Epithelial cell of proximal tubule (primary cell): ENCODE measurements around the gene NFATC2IP. TPM values are rescaled to one million over a fixed set of nuclear protein-coding genes. Genes with fewer than 3 reads are reported as not detected.
"Not testable (repeated sequence)": the region's sequence is repeated elsewhere in the genome, so short reads cannot be mapped to it uniquely, and the experiment has no call there.

Experiments used
- DNase-seq: peaks from one replicate; pipeline ENCODE4 v3.0.0-alpha.2; 2011; ENCODE audit warnings: low read depth
- H3K4me3 ChIP-seq: 2 replicates; pipeline ENCODE4 v1.5.1; 2011; ENCODE audit warnings: low read depth, mild to moderate bottlenecking, low read length
- total RNA-seq: library from RNA; depleted of rRNA; stranded (reverse); fragments of >200 nt; gene quantifications from 2 replicates; pipeline ENCODE4 v1.2.3, GENCODE V29; 2015
- TF ChIP-seq, protein P1 (sequence below): conservative IDR thresholded peaks from 2 replicates; pipeline ENCODE4 v1.5.1; 2012; ENCODE audit warnings: low read depth, mild to moderate bottlenecking, low read length

The NFATC2IP gene
- total RNA-seq, 1 donor from 2014 or later: 35.1 TPM

GRCh38 chr16:28933171-28933570 lies 17.6 kb upstream of the NFATC2IP start:
- TF ChIP-seq, protein P1, sequence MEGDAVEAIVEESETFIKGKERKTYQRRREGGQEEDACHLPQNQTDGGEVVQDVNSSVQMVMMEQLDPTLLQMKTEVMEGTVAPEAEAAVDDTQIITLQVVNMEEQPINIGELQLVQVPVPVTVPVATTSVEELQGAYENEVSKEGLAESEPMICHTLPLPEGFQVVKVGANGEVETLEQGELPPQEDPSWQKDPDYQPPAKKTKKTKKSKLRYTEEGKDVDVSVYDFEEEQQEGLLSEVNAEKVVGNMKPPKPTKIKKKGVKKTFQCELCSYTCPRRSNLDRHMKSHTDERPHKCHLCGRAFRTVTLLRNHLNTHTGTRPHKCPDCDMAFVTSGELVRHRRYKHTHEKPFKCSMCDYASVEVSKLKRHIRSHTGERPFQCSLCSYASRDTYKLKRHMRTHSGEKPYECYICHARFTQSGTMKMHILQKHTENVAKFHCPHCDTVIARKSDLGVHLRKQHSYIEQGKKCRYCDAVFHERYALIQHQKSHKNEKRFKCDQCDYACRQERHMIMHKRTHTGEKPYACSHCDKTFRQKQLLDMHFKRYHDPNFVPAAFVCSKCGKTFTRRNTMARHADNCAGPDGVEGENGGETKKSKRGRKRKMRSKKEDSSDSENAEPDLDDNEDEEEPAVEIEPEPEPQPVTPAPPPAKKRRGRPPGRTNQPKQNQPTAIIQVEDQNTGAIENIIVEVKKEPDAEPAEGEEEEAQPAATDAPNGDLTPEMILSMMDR: no peak

GRCh38 chr16:28935346-28935745 lies 15.4 kb upstream of the NFATC2IP start:
- TF ChIP-seq, protein P1: no peak
- no peak overlapping the region for H3K4me3 ChIP-seq

More at GRCh38 chr16:28933171-28933570, 17.6 kb upstream of the NFATC2IP start:
- DNase-seq: no peak
- H3K4me3 ChIP-seq: no peak overlapping the region

DNA sequence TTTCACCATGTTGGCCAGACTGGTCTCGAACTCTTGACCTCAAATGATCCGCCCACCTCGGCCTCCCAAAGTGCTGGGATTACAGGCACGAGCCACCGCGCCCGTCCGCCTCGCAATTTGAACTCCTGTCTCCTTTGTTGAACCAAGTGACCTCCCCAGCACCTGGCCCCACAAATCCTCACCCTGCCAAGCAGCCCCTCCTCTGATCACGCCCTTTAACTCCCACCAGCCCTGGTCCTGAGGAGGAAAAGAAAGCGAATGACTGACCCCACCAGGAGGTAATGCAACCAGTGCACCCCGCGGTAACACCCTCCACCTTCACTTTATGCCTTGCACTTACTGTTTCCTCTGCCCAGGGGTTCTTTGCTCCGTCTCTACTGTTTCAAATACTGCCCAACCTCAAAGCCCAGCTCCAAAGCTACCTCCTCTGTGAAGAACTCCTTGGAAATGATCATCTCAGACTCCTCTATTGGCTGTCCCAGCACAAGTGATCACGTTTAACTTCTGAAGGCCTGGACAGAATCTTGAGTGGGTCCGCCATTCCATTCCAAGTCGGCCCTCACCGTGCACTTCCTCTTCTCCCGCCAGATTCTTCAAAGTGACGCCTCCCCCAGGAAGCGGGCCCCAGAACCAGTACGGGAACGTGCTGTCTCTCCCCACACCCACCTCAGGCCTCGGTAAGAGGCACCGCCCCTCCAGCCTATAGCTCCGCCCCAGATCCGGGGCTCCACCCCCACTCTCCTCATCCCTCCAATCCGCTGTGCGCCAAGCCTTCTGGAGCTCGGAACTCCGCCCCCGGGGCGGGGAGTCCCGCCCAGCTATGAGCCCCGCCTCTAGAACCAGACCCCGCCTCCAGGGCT lies 14.6 kb upstream of the NFATC2IP start:
- DNase-seq: no peak
- TF ChIP-seq, protein P1: no peak
- H3K4me3 ChIP-seq: peak overlapping the region; percentile 19

More at GRCh38 chr16:28935346-28935745, 15.4 kb upstream of the NFATC2IP start:
- no peak for DNase-seq

DNA sequence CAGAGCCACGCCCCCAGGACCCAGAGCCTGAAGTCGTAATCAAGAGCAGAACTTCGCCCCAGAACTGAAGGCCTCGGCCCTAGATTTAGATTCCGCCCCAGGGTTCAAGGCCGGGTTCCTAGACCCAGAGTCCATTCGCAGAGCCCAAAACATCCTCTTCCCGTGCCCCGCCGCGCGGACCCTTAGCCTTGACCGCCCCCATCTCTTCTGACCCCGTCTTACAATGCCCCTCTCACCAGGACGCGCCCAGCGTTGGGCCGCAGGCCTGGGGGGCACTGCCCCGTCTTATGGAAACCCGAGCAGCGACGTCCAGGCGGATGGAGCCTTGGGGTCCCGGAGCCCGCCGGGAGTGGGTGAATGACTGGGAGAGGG lies 14.0 kb upstream of the NFATC2IP start:
- no peak overlapping the region for H3K4me3 ChIP-seq
- no peak for DNase-seq
- TF ChIP-seq, protein P1: no peak

DNA sequence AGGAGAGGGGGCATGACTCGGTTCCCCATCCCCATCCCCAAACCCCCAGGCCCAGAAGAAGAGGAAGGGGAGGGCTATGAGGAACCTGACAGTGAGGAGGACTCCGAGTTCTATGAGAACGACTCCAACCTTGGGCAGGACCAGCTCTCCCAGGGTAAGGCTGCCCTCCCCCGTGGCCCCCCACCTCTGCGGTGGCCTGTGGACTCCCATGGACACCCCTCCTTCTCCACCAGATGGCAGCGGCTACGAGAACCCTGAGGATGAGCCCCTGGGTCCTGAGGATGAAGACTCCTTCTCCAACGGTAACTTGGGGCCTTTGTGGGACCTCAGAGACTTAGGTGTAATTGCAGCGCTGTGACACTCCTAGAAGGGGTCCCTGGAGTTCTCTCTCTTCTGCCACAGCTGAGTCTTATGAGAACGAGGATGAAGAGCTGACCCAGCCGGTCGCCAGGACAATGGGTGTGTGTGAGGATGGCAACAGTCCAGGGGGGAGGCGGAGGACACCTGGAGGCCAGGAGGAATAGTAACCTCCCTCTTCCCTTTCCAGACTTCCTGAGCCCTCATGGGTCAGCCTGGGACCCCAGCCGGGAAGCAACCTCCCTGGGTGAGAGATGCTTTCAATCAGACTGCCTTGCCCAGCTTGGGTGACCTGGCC lies 13.4 kb upstream of the NFATC2IP start:
- TF ChIP-seq, protein P1: no peak
- DNase-seq: no peak

GRCh38 chr16:28938721-28939120 lies 12.0 kb upstream of the NFATC2IP start:
- no peak for DNase-seq
- H3K4me3 ChIP-seq: no peak overlapping the region
- TF ChIP-seq, protein P1: no peak

More for the DNA sequence above, 13.4 kb upstream of the NFATC2IP start:
- H3K4me3 ChIP-seq: no peak overlapping the region

GRCh38 chr16:28939825-28940224 lies 10.9 kb upstream of the NFATC2IP start:
- not testable (repeated sequence) for H3K4me3 ChIP-seq, DNase-seq
